Measurements from ENCODE around the gene CYP27C1. TPM values are rescaled to one million over a fixed set of nuclear protein-coding genes. Genes with fewer than 3 reads are reported as not detected.

Gene CYP27C1
- total and polyA plus RNA-seq, 9 of the 15 experiments (the other 6 are each of a cell fraction or from before 2014, with no cell fraction given), result not detected

GRCh38 chr2:127174136-127174535 is 46.0 kb downstream of the CYP27C1 start (continued):
- no peak for TF ChIP-seq DEAF1 (CRISPR knock-in tag; IDR thresholded peaks at IDR 0.05)
- no peak for TF ChIP-seq MTA3 (IDR thresholded peaks at IDR 0.05; ENCODE audit: borderline replicate concordance)
- peak in 2 of 3 experiments; percentile 33 to 45; a peak in 2 of 6 replicates for TF ChIP-seq CTCF (IDR thresholded peaks at IDR 0.05 in 2 of 3, conservative IDR thresholded peaks at IDR 0.05 in 1 of 3; ENCODE audit: insufficient read depth in 2 of 3, low read depth in 1 of 3, low read length in 3 of 3)
- TF ChIP-seq NUFIP1 (IDR thresholded peaks at IDR 0.05; ENCODE audit: partially characterized antibody), result no peak
- TF ChIP-seq ZBTB33 (CRISPR knock-in tag; IDR thresholded peaks at IDR 0.05), result no peak
- TF ChIP-seq DNMT1 (IDR thresholded peaks at IDR 0.05), result no peak
- TF ChIP-seq RAD21 (CRISPR knock-in tag; conservative IDR thresholded peaks at IDR 0.05 in 1 of 2, IDR thresholded peaks at IDR 0.05 in 1 of 2), result peak in 1 of 2 experiments; percentile 44; a peak in 2 of 4 replicates
